ENCODE measurements around the gene PLPP4. TPM values are rescaled to one million over a fixed set of nuclear protein-coding genes. Genes with fewer than 3 reads are reported as not detected.

Gene PLPP4
- total RNA-seq, 1 experiment from 2014 or later, result not detected

DNA sequence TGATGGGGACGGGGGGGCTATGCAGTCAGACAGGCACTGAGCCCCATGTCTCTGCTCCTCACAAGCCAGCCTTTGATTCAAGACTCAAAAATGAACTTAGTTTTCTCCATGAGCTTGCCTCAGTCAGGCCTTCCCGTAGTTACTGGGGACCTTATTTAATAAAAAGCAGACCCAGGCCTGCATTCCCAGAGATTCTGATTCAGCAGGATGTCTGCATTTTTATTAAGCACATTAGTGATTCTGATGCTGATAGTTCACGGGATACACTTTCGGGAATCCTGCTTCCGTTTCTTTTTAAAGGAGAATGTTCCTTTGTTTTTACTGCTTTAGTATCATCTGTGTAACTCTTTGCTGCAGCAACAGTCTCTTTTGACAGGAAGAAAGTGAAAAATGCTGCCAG, 28.3 kb upstream of the PLPP4 start:
- H3K9ac ChIP-seq (ENCODE audit: low read length), result no peak overlapping the region
- no peaks in the 10 kb centered on the region for H4K20me1 ChIP-seq (ENCODE audit: insufficient read depth)
- H3K27me3 ChIP-seq (ENCODE audit: insufficient read depth, low read length), result peaks cover 46% of the 10 kb centered on the region; the same call in 1 of the 2 replicates
- no TSS peak for BruUV-seq (replicated peaks)
- intact Hi-C loops (cut with micrococcal nuclease), result loop anchor here (10.0 kb wide), 1 partner anchor 744 kb away; no protein-coding TSS in a partner anchor
- RAD21 ChIA-PET (ENCODE audit: low non-redundant PET in 1 of 2, low total read pairs in 2 of 2, uncharacterized antibody in 2 of 2, unreplicated experiment in 2 of 2), result no interaction called here
- no peaks in the 10 kb centered on the region for H3K9me2 ChIP-seq (ENCODE audit: insufficient read depth)
- H3K4me1 ChIP-seq (ENCODE audit: control insufficient read depth in 1 of 2, insufficient read depth in 2 of 2, low read length in 2 of 2), result no peaks in the 10 kb centered on the region
- H3K36me3 ChIP-seq (ENCODE audit: control insufficient read depth in 1 of 2, insufficient read depth in 2 of 2, low read length in 2 of 2), result no peaks in the 10 kb centered on the region
- H2AFZ ChIP-seq (ENCODE audit: low read depth, low read length, poor library complexity, severe bottlenecking), result no peak overlapping the region
- no peak overlapping the region for H3K27ac ChIP-seq (ENCODE audit: low read depth, low read length)
- TF ChIP-seq SRF (IDR thresholded peaks at IDR 0.05; ENCODE audit: low read depth) (no peak), EZH2phosphoT487 (IDR thresholded peaks at IDR 0.05; ENCODE audit: borderline replicate concordance) (no peak), POLR2A (IDR thresholded peaks at IDR 0.05; ENCODE audit: borderline replicate concordance, extremely low read depth, insufficient read depth, insufficient read length) (no peak), RAD21 (IDR thresholded peaks at IDR 0.05; ENCODE audit: low read depth) (no peak), CEBPB (IDR thresholded peaks at IDR 0.05; ENCODE audit: low read depth) (no peak), ZFX (IDR thresholded peaks at IDR 0.05) (no peak), SIN3A (IDR thresholded peaks at IDR 0.05; ENCODE audit: low read depth) (no peak), FOSL1 (IDR thresholded peaks at IDR 0.05; ENCODE audit: low read depth) (no peak), ELF1 (IDR thresholded peaks at IDR 0.05; ENCODE audit: borderline replicate concordance, low read depth) (no peak), POLR2AphosphoS5 (IDR thresholded peaks at IDR 0.05; ENCODE audit: low read depth, low read length) (no peak)
- TF ChIP-seq, protein P1, sequence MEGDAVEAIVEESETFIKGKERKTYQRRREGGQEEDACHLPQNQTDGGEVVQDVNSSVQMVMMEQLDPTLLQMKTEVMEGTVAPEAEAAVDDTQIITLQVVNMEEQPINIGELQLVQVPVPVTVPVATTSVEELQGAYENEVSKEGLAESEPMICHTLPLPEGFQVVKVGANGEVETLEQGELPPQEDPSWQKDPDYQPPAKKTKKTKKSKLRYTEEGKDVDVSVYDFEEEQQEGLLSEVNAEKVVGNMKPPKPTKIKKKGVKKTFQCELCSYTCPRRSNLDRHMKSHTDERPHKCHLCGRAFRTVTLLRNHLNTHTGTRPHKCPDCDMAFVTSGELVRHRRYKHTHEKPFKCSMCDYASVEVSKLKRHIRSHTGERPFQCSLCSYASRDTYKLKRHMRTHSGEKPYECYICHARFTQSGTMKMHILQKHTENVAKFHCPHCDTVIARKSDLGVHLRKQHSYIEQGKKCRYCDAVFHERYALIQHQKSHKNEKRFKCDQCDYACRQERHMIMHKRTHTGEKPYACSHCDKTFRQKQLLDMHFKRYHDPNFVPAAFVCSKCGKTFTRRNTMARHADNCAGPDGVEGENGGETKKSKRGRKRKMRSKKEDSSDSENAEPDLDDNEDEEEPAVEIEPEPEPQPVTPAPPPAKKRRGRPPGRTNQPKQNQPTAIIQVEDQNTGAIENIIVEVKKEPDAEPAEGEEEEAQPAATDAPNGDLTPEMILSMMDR (IDR thresholded peaks at IDR 0.05 in 2 of 3, conservative IDR thresholded peaks at IDR 0.05 in 1 of 3; ENCODE audit: borderline replicate concordance in 1 of 3, insufficient read depth in 1 of 3, low read depth in 2 of 3, low read length in 2 of 3), result no peak
- TF ChIP-seq, protein P2, sequence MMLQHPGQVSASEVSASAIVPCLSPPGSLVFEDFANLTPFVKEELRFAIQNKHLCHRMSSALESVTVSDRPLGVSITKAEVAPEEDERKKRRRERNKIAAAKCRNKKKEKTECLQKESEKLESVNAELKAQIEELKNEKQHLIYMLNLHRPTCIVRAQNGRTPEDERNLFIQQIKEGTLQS (IDR thresholded peaks at IDR 0.05), result no peak
- TF ChIP-seq, protein P3, sequence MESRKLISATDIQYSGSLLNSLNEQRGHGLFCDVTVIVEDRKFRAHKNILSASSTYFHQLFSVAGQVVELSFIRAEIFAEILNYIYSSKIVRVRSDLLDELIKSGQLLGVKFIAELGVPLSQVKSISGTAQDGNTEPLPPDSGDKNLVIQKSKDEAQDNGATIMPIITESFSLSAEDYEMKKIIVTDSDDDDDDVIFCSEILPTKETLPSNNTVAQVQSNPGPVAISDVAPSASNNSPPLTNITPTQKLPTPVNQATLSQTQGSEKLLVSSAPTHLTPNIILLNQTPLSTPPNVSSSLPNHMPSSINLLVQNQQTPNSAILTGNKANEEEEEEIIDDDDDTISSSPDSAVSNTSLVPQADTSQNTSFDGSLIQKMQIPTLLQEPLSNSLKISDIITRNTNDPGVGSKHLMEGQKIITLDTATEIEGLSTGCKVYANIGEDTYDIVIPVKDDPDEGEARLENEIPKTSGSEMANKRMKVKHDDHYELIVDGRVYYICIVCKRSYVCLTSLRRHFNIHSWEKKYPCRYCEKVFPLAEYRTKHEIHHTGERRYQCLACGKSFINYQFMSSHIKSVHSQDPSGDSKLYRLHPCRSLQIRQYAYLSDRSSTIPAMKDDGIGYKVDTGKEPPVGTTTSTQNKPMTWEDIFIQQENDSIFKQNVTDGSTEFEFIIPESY (IDR thresholded peaks at IDR 0.05; ENCODE audit: extremely low read depth, insufficient replicate concordance, low read length), result no peak
- TF ChIP-seq, protein P4, sequence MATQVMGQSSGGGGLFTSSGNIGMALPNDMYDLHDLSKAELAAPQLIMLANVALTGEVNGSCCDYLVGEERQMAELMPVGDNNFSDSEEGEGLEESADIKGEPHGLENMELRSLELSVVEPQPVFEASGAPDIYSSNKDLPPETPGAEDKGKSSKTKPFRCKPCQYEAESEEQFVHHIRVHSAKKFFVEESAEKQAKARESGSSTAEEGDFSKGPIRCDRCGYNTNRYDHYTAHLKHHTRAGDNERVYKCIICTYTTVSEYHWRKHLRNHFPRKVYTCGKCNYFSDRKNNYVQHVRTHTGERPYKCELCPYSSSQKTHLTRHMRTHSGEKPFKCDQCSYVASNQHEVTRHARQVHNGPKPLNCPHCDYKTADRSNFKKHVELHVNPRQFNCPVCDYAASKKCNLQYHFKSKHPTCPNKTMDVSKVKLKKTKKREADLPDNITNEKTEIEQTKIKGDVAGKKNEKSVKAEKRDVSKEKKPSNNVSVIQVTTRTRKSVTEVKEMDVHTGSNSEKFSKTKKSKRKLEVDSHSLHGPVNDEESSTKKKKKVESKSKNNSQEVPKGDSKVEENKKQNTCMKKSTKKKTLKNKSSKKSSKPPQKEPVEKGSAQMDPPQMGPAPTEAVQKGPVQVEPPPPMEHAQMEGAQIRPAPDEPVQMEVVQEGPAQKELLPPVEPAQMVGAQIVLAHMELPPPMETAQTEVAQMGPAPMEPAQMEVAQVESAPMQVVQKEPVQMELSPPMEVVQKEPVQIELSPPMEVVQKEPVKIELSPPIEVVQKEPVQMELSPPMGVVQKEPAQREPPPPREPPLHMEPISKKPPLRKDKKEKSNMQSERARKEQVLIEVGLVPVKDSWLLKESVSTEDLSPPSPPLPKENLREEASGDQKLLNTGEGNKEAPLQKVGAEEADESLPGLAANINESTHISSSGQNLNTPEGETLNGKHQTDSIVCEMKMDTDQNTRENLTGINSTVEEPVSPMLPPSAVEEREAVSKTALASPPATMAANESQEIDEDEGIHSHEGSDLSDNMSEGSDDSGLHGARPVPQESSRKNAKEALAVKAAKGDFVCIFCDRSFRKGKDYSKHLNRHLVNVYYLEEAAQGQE (IDR thresholded peaks at IDR 0.05; ENCODE audit: low read depth), result no peak
- TF ChIP-seq, protein P5, sequence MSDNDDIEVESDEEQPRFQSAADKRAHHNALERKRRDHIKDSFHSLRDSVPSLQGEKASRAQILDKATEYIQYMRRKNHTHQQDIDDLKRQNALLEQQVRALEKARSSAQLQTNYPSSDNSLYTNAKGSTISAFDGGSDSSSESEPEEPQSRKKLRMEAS (IDR thresholded peaks at IDR 0.05), result no peak
- POLR2A ChIA-PET, result no interaction called here
- no peak overlapping the region for H3K4me2 ChIP-seq (ENCODE audit: low read length)
- DNase-seq (ENCODE audit: low read depth, low spot score), result no peak
- no peak for ATAC-seq
- H3K9me3 ChIP-seq (ENCODE audit: control insufficient read depth in 1 of 2, insufficient read depth in 1 of 2, low read depth in 1 of 2, low read length in 2 of 2), result no peaks in the 10 kb centered on the region
- CTCF ChIA-PET, result no interaction called here
- H3K4me3 ChIP-seq (replicated peaks in 1 of 2; ENCODE audit: low read depth in 1 of 2, low read length in 2 of 2), result no peak overlapping the region
- no peaks in the 10 kb centered on the region for H3K79me2 ChIP-seq (ENCODE audit: insufficient read depth, low read length)
